ENCODE results near the gene MAP3K3.

DNA sequence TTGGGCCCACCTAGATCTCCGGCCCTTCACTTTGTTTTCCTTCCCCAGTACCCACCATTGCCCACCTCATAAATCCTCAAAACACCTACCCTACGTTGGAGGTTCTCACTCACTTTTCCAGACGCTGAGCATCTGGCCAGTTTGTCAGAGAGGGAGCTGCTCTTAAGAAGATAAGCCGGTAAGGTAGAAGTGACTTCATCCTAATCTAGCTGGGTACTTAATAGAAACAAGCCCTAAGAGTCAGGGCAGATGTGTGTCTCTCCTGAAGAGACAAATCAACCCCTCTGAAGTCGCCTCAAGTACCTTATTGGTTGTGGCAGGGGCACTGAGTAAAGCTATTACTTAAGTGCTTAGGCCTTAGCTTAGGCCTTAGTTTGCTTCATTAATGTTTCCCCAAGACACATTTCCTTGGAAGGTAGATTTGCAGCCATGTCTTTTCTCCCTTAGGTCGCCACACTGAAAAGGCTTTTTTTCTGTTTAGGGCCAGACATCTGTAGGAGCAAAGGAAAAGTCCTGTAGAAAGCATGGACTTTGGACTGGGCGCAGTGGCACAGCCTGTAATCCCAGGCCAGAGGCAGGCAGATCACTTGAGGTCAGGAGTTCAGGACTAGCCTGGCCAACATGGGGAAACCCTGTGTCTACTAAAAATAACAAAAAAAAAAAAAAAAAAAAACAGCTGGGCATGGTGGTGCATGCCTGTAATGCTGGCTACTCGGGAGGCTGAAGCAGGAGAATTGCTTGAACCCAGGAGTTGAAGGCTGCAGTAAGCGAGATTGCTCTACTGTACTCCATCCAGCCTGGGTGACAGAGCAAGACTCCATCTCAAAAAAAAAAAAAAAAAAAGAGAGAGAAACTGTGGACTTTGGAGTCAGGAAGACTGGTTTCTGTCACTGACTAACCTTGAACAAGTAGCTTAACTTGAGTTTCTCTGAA is 20.5 kb upstream of the MAP3K3 start:
- TF ChIP-seq, protein P1, sequence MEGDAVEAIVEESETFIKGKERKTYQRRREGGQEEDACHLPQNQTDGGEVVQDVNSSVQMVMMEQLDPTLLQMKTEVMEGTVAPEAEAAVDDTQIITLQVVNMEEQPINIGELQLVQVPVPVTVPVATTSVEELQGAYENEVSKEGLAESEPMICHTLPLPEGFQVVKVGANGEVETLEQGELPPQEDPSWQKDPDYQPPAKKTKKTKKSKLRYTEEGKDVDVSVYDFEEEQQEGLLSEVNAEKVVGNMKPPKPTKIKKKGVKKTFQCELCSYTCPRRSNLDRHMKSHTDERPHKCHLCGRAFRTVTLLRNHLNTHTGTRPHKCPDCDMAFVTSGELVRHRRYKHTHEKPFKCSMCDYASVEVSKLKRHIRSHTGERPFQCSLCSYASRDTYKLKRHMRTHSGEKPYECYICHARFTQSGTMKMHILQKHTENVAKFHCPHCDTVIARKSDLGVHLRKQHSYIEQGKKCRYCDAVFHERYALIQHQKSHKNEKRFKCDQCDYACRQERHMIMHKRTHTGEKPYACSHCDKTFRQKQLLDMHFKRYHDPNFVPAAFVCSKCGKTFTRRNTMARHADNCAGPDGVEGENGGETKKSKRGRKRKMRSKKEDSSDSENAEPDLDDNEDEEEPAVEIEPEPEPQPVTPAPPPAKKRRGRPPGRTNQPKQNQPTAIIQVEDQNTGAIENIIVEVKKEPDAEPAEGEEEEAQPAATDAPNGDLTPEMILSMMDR (IDR thresholded peaks at IDR 0.05; ENCODE audit: borderline replicate concordance, extremely low read depth, low read length, poor library complexity, severe bottlenecking) = no peak
- TF ChIP-seq EZH2 (IDR thresholded peaks at IDR 0.05; ENCODE audit: borderline replicate concordance, low read depth, low read length, severe bottlenecking) = no peak

Measured in DND-41 (cell line).